ENCODE results near the gene PTPRN2. TPM values are rescaled to one million over a fixed set of nuclear protein-coding genes. Genes with fewer than 3 reads are reported as not detected.

The PTPRN2 gene
- total and polyA plus RNA-seq, 2 donors (not counting 3 experiments of a cell fraction or from before 2014, with no cell fraction given) = 0.62 to 0.88 TPM

DNA sequence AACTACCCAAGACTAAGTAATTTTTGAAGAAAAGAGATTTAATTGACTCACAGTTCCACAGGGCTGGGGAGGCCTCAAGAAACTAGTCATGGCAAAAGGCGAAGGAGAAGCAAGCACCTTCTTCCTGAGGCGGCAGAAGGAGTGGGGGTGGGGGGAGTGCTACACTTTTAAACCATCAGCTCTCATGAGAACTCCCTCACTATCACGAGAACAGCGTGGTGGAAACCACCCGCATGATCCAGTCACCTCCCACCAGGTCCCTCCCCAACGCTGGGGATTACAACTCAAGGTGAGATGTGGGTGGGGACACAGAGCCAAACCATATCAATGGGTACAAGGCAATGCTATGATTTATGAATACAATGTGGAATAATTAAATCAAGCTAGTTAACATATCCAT lies 241.9 kb downstream of the PTPRN2 start:
- no peak overlapping the region for H3K4me2 ChIP-seq (ENCODE audit: insufficient read depth, low read length)
- H3K27ac ChIP-seq (ENCODE audit: insufficient read depth, low read depth, low read length) = no peak overlapping the region
- H3K4me1 ChIP-seq (ENCODE audit: control insufficient read depth, extremely low read depth, insufficient read depth, low read length) = no peaks in the 10 kb centered on the region
- POLR2A ChIA-PET = no interaction called here
- no peaks in the 10 kb centered on the region for H3K27me3 ChIP-seq (ENCODE audit: control insufficient read depth in 2 of 2, insufficient read depth in 2 of 2, low read length in 2 of 2)
- H3K9ac ChIP-seq (replicated peaks; ENCODE audit: extremely low read depth, insufficient read depth, low read length) = no peak overlapping the region
- TF ChIP-seq GATA2 (IDR thresholded peaks at IDR 0.05; ENCODE audit: insufficient read depth, insufficient read length, low read depth, low read length) (no peak), POLR2AphosphoS5 (IDR thresholded peaks at IDR 0.05; ENCODE audit: insufficient read depth, low read depth, low read length) (no peak), MAX (IDR thresholded peaks at IDR 0.05; ENCODE audit: insufficient read depth, insufficient read length) (no peak), FOS (IDR thresholded peaks at IDR 0.05; ENCODE audit: borderline replicate concordance, insufficient read depth, low read length) (no peak), JUN (IDR thresholded peaks at IDR 0.05; ENCODE audit: borderline replicate concordance, insufficient read depth, insufficient read length, low read depth) (no peak), POLR2A (IDR thresholded peaks at IDR 0.05; ENCODE audit: low read depth, low read length) (no peak), EZH2 (IDR thresholded peaks at IDR 0.05; ENCODE audit: borderline replicate concordance, low read depth, low read length, severe bottlenecking) (no peak)
- TF ChIP-seq, protein P1, sequence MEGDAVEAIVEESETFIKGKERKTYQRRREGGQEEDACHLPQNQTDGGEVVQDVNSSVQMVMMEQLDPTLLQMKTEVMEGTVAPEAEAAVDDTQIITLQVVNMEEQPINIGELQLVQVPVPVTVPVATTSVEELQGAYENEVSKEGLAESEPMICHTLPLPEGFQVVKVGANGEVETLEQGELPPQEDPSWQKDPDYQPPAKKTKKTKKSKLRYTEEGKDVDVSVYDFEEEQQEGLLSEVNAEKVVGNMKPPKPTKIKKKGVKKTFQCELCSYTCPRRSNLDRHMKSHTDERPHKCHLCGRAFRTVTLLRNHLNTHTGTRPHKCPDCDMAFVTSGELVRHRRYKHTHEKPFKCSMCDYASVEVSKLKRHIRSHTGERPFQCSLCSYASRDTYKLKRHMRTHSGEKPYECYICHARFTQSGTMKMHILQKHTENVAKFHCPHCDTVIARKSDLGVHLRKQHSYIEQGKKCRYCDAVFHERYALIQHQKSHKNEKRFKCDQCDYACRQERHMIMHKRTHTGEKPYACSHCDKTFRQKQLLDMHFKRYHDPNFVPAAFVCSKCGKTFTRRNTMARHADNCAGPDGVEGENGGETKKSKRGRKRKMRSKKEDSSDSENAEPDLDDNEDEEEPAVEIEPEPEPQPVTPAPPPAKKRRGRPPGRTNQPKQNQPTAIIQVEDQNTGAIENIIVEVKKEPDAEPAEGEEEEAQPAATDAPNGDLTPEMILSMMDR (IDR thresholded peaks at IDR 0.05; ENCODE audit: extremely low read depth in 1 of 2, insufficient read depth in 1 of 2, low read depth in 1 of 2, low read length in 2 of 2) = no peak
- no peaks in the 10 kb centered on the region for H3K79me2 ChIP-seq (ENCODE audit: control insufficient read depth, insufficient read depth, low read length)
- DNase-seq (ENCODE audit: low read depth, low spot score) = no peak
- no peaks in the 10 kb centered on the region for H3K9me1 ChIP-seq (replicated peaks; ENCODE audit: control insufficient read depth, extremely low read depth, insufficient read depth, low read length)
- no peaks in the 10 kb centered on the region for H4K20me1 ChIP-seq (replicated peaks; ENCODE audit: control insufficient read depth, extremely low read depth, insufficient read depth, low read length)
- no peak overlapping the region for H2AFZ ChIP-seq (ENCODE audit: low read depth, low read length)
- no peak for FAIRE-seq
- dilution Hi-C loops (cut with MboI; ENCODE audit: extremely low pct_ligation_motif_present, low sequenced_read_pairs) = no loop called here
- no peak overlapping the region for H3K4me3 ChIP-seq (replicated peaks in 1 of 3; ENCODE audit: insufficient read depth in 1 of 3, low read depth in 1 of 3, low read length in 3 of 3)
- H3K9me3 ChIP-seq (replicated peaks; ENCODE audit: control insufficient read depth, insufficient read depth, low read length) = peaks cover 2% of the 10 kb centered on the region
- intact Hi-C loops (cut with micrococcal nuclease) = no loop called here
- H3K36me3 ChIP-seq (ENCODE audit: control insufficient read depth in 2 of 2, extremely low read depth in 1 of 2, insufficient read depth in 2 of 2, low read length in 2 of 2) = no peaks in the 10 kb centered on the region
- no TSS peak for BruUV-seq (replicated peaks)
- CTCF ChIA-PET = no interaction called here

Measured in endothelial cell of umbilical vein (primary cell).